ENCODE data around the gene TENT4B. TPM values are rescaled to one million over a fixed set of nuclear protein-coding genes. Genes with fewer than 3 reads are reported as not detected.

TENT4B gene
- total RNA-seq, 1 experiment from 2014 or later, result 13.0 TPM

GRCh38 chr16:50256604-50257003, 103.5 kb downstream of the TENT4B start:
- WGBS (ENCODE audit: extremely low coverage, insufficient read length, low lambda C conversion rate), result no CpG with 5 or more reads among the region's 1 CpG
- peaks cover 0 to 2% of the 10 kb centered on the region in 2 experiments; a peak in 1 of 5 replicates for H3K9me3 Mint-ChIP-seq

More at GRCh38 chr16:50256604-50257003, 103.5 kb downstream of the TENT4B start:
- Histone ChIP-seq H3K9me3 (ENCODE audit: control insufficient read depth, low read depth, low read length) (no peaks in the 10 kb centered on the region), H4K20me1 (ENCODE audit: control insufficient read depth, insufficient read depth, insufficient read length) (no peaks in the 10 kb centered on the region), H3T11ph (ENCODE audit: low read length) (no peak overlapping the region), H2BK20ac (ENCODE audit: low read depth, low read length, poor library complexity, severe bottlenecking) (no peak overlapping the region), H2BK12ac (ENCODE audit: insufficient read length, low read depth, low read length) (no peak overlapping the region), H3K4me2 (ENCODE audit: insufficient read depth, insufficient read length, low read length) (no peak overlapping the region), H2BK5ac (ENCODE audit: insufficient read length, low read length) (no peak overlapping the region), H2AK5ac (ENCODE audit: insufficient read length, low read length) (no peak overlapping the region), H4K5ac (ENCODE audit: insufficient read length, low read depth, low read length) (no peak overlapping the region), H3K4ac (ENCODE audit: low read depth, low read length) (no peak overlapping the region), H4K91ac (ENCODE audit: insufficient read length, low read depth, low read length) (no peak overlapping the region), H3K27ac (ENCODE audit: insufficient read length, low read depth, low read length) (no peak overlapping the region), H2BK120ac (ENCODE audit: low read depth, low read length, poor library complexity, severe bottlenecking) (no peak overlapping the region), H2BK15ac (ENCODE audit: low read depth, low read length) (no peak overlapping the region), H3K56ac (ENCODE audit: insufficient read length, low read depth, low read length) (no peak overlapping the region), H3K4me1 (ENCODE audit: insufficient read depth, low read length) (no peaks in the 10 kb centered on the region; the same call in 1 of the 2 replicates), H3K14ac (ENCODE audit: insufficient read depth, low read length) (no peak overlapping the region), H3K79me1 (ENCODE audit: insufficient read depth, low read depth, low read length, poor library complexity, severe bottlenecking) (no peaks in the 10 kb centered on the region), H3K79me2 (ENCODE audit: insufficient read depth, low read length) (no peaks in the 10 kb centered on the region), H3K23me2 (ENCODE audit: insufficient read length, low read depth, low read length, poor library complexity, severe bottlenecking) (no peaks in the 10 kb centered on the region), H3K18ac (ENCODE audit: insufficient read length, low read depth, low read length) (no peak overlapping the region), H3K23ac (ENCODE audit: insufficient read length, low read depth, low read length) (no peak overlapping the region), H2AFZ (ENCODE audit: low read length) (no peak overlapping the region), H4K8ac (replicated peaks; ENCODE audit: insufficient read length, low read depth, low read length) (no peak overlapping the region), H3K9ac (ENCODE audit: extremely low read depth, insufficient read length, low read length) (no peak overlapping the region), H3K27me3 (ENCODE audit: insufficient read depth, low read length) (no peaks in the 10 kb centered on the region)
- no peak for TF ChIP-seq CTCF (conservative IDR thresholded peaks at IDR 0.05)
- no peak for DNase-seq
- Mint-ChIP-seq H3K4me1 (peaks cover 12 to 21% of the 10 kb centered on the region in 2 experiments), H3K27me3 (ENCODE audit: low read depth) (peaks cover 1% of the 10 kb centered on the region), H3K27ac (no peak overlapping the region), H3K36me3 (ENCODE audit: insufficient read depth in 1 of 3, low read depth in 3 of 3) (no peaks in the 10 kb centered on the region), H3K4me3 (no peak overlapping the region)
